Upper lobe of left lung (tissue), 4 donors: ENCODE results near the gene TBXAS1.

Experiments
- CTCF ChIP-seq, 6 experiments: fragments of 450-650 bp in 4 of 6; fragments of 200-600 bp in 2 of 6; sonication (generic) in 2 of 6; IDR thresholded peaks; one replicate each; pipeline ENCODE4 v1.5.1; 2016 to 2019; ENCODE audit warnings: antibody characterized with exemption in 6 of 6
- EP300 ChIP-seq, 4 donors: sonication (generic); formaldehyde crosslinking; IDR thresholded peaks; one replicate each; pipeline ENCODE4 v1.5.1; 2017; ENCODE audit warnings: antibody characterized with exemption in 4 of 4, control low read depth in 2 of 4
- POLR2A ChIP-seq, 4 donors: fragments of 450-650 bp; IDR thresholded peaks; one replicate each; pipeline ENCODE4 v1.5.1; 2016 to 2017; ENCODE audit warnings: antibody characterized with exemption in 4 of 4, mild to moderate bottlenecking in 2 of 4
- POLR2AphosphoS5 ChIP-seq, 2 donors: sonication (generic); formaldehyde crosslinking; IDR thresholded peaks; one replicate each; pipeline ENCODE4 v1.5.1; 2017; ENCODE audit warnings: antibody characterized with exemption in 2 of 2

DNA sequence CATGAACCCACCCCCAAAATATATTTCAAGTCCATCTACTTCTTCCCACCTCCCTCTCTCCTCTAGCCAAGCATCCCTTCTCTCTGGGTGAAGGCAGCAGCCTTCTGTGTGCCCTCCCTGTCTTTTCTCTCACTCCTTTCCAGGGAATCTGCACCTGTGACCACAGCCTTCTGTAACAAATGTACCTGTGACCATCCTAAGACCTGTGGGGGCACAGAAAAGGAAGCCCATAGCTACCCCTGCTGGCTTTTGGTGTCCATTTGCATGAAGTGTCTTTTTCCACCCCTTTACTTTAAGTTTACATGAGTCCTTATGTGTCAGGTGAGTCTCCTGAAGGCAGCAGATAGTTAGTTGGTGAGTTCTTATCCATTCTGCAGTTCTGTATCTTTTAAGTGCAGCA is 2.0 kb upstream of the TBXAS1 start:
- TF ChIP-seq POLR2A (IDR thresholded peaks at IDR 0.05) (no peak), CTCF (IDR thresholded peaks at IDR 0.05) (no peak), POLR2AphosphoS5 (IDR thresholded peaks at IDR 0.05) (no peak), EP300 (IDR thresholded peaks at IDR 0.05) (no peak)
